ENCODE results near the gene CDK5RAP1. TPM values are rescaled to one million over a fixed set of nuclear protein-coding genes. Genes with fewer than 3 reads are reported as not detected.
A peak's percentile ranks its signal among the peaks of the same experiment; 100 is the strongest.

CDK5RAP1 gene
- total RNA-seq, 2 donors from 2014 or later = 45.2 to 59.7 TPM

GRCh38 chr20:33399924-33400323, 1.4 kb downstream of the CDK5RAP1 start:
- Mint-ChIP-seq H3K27ac (no peak overlapping the region), H3K4me1 (peaks cover 16% of the 10 kb centered on the region), H3K4me3 (peak overlapping the region; percentile 87), H3K27me3 (ENCODE audit: insufficient read depth) (no peaks in the 10 kb centered on the region), H3K36me3 (ENCODE audit: low read depth) (peaks cover 23% of the 10 kb centered on the region), H3K9me3 (no peaks in the 10 kb centered on the region)
- Histone ChIP-seq H3K36me3 (ENCODE audit: control insufficient read depth, insufficient read depth, low read length) (peaks cover 11% of the 10 kb centered on the region), H3K4me1 (ENCODE audit: control insufficient read depth, insufficient read depth, low read length) (peaks cover 7% of the 10 kb centered on the region), H3K27me3 (ENCODE audit: control insufficient read depth, insufficient read depth, low read length, poor library complexity, severe bottlenecking) (no peaks in the 10 kb centered on the region), H3K9me3 (ENCODE audit: control insufficient read depth, low read length) (no peaks in the 10 kb centered on the region), H3K9ac (ENCODE audit: extremely low read depth, low read length, poor library complexity, severe bottlenecking) (no peak overlapping the region), H3K4me3 (ENCODE audit: low read length) (peak overlapping the region; percentile 99), H3K27ac (ENCODE audit: low read depth, low read length) (no peak overlapping the region)
- DNase-seq = no peak
- no peak for TF ChIP-seq CTCF (conservative IDR thresholded peaks at IDR 0.05)
- 76 to 84% methylated on average over 5 to 6 of the region's 6 CpGs for WGBS, 2 experiments (ENCODE audit: insufficient coverage in 1 of 2, insufficient read length in 1 of 2)

- Mint-ChIP-seq H3K4me1 (no peaks in the 10 kb centered on the region), H3K4me3 (no peak overlapping the region), H3K9me3 (peaks cover 10% of the 10 kb centered on the region), H3K36me3 (ENCODE audit: low read depth) (peaks cover 65% of the 10 kb centered on the region), H3K27me3 (ENCODE audit: insufficient read depth) (no peaks in the 10 kb centered on the region), H3K27ac (no peak overlapping the region)
- Histone ChIP-seq H3K9ac (ENCODE audit: extremely low read depth, low read length, poor library complexity, severe bottlenecking) (no peak overlapping the region), H3K36me3 (ENCODE audit: control insufficient read depth, insufficient read depth, low read length) (peaks cover 50% of the 10 kb centered on the region), H3K4me1 (ENCODE audit: control insufficient read depth, insufficient read depth, low read length) (no peaks in the 10 kb centered on the region), H3K9me3 (ENCODE audit: control insufficient read depth, low read length) (peaks cover 5% of the 10 kb centered on the region), H3K4me3 (ENCODE audit: low read length) (no peak overlapping the region), H3K27me3 (ENCODE audit: control insufficient read depth, insufficient read depth, low read length, poor library complexity, severe bottlenecking) (no peaks in the 10 kb centered on the region), H3K27ac (ENCODE audit: low read depth, low read length) (no peak overlapping the region)
- no peak for DNase-seq
- TF ChIP-seq CTCF (conservative IDR thresholded peaks at IDR 0.05) = no peak
- 92 to 97% methylated on average over 3 to 4 of the region's 4 CpGs for WGBS, 2 experiments (ENCODE audit: insufficient coverage in 1 of 2, insufficient read length in 1 of 2)
Observed at GRCh38 chr20:33394718-33395117, 6.6 kb downstream of the CDK5RAP1 start.

GRCh38 chr20:33393609-33394008, 7.7 kb downstream of the CDK5RAP1 start:
- Mint-ChIP-seq H3K27ac (no peak overlapping the region), H3K4me1 (no peaks in the 10 kb centered on the region), H3K27me3 (ENCODE audit: insufficient read depth) (no peaks in the 10 kb centered on the region), H3K4me3 (no peak overlapping the region), H3K36me3 (ENCODE audit: low read depth) (peaks cover 70% of the 10 kb centered on the region), H3K9me3 (peaks cover 16% of the 10 kb centered on the region)
- no peak overlapping the region for H3K4me3 ChIP-seq (ENCODE audit: low read length)
- peaks cover 5% of the 10 kb centered on the region for H3K9me3 ChIP-seq (ENCODE audit: control insufficient read depth, low read length)
- no peaks in the 10 kb centered on the region for H3K27me3 ChIP-seq (ENCODE audit: control insufficient read depth, insufficient read depth, low read length, poor library complexity, severe bottlenecking)
- no peaks in the 10 kb centered on the region for H3K4me1 ChIP-seq (ENCODE audit: control insufficient read depth, insufficient read depth, low read length)
- no peak for TF ChIP-seq CTCF (conservative IDR thresholded peaks at IDR 0.05)
- no peak for DNase-seq
- H3K36me3 ChIP-seq (ENCODE audit: control insufficient read depth, insufficient read depth, low read length) = peaks cover 52% of the 10 kb centered on the region
- 98% methylated on average over 4 of the region's 4 CpGs; no CpG with 5 or more reads in 1 of the 2 experiments for WGBS, 2 experiments (ENCODE audit: insufficient coverage in 1 of 2, insufficient read length in 1 of 2)
- no peak overlapping the region for H3K27ac ChIP-seq (ENCODE audit: low read depth, low read length)
- no peak overlapping the region for H3K9ac ChIP-seq (ENCODE audit: extremely low read depth, low read length, poor library complexity, severe bottlenecking)
